ENCODE measurements around the gene UBN2. TPM values are rescaled to one million over a fixed set of nuclear protein-coding genes. Genes with fewer than 3 reads are reported as not detected.

UBN2 gene
- polyA plus RNA-seq (1.8 to 3.0 TPM (median 2.4 TPM) in 3 replicates), polyA minus RNA-seq (2.1 to 8.3 TPM (median 5.5 TPM) in 3 replicates)
- polyA plus RNA-seq (2011; ENCODE audit: low read depth), result 13.7 TPM
- polyA plus RNA-seq (2011; cell fraction: cytosol; rRNA removed), result 0.88 and 1.6 TPM in 2 replicates
- 6.3 and 7.6 TPM in 2 replicates for polyA plus RNA-seq (2011; cell fraction: nucleus; rRNA removed)
- polyA plus RNA-seq (2012; ENCODE audit: low replicate concordance), result 1.3 and 4.2 TPM in 2 replicates
- polyA minus RNA-seq (2011; cell fraction: cytosol; rRNA and poly(A)+ RNA removed), result 3.1 TPM
- polyA minus RNA-seq (2011; cell fraction: nucleus; rRNA and poly(A)+ RNA removed), result 6.6 and 13.8 TPM in 2 replicates

GRCh38 chr7:139230774-139231512 lies at the start of gene UBN2:
TSS of gene UBN2 (plus strand) at chr7:139231237. CDS start at chr7:139231485, 248 bp downstream.
- Histone ChIP-seq H3K9me1 (ENCODE audit: control insufficient read depth, extremely low read depth, insufficient read depth, low read length) (no peaks in the 10 kb centered on the region), H3K27me3 (ENCODE audit: control insufficient read depth, extremely low read depth, insufficient read depth, low read length) (no peaks in the 10 kb centered on the region), H3K9me3 (ENCODE audit: control insufficient read depth, low read depth, low read length) (no peaks in the 10 kb centered on the region), H3K4me2 (ENCODE audit: control insufficient read depth, extremely low read depth, insufficient read depth, low read depth, low read length) (peak within 1 kb of the TSS; percentile 94), H3K27ac (ENCODE audit: control insufficient read depth, insufficient read depth, low read length) (peak within 1 kb of the TSS; percentile 90), H4K20me1 (ENCODE audit: control insufficient read depth, extremely low read depth, insufficient read depth, low read length) (no peaks in the 10 kb centered on the region), H3K79me2 (ENCODE audit: control insufficient read depth, insufficient read depth, low read length) (peaks cover 17% of the 10 kb centered on the region), H3K36me3 (ENCODE audit: control insufficient read depth in 2 of 2, extremely low read depth in 1 of 2, insufficient read depth in 2 of 2, low read length in 2 of 2) (no peaks in the 10 kb centered on the region), H3K4me1 (ENCODE audit: control insufficient read depth, extremely low read depth, insufficient read depth, low read length) (peaks cover 11% of the 10 kb centered on the region), H2AFZ (ENCODE audit: control insufficient read depth, low read length) (peak within 1 kb of the TSS; percentile 99), H3K4me3 (ENCODE audit: control insufficient read depth in 2 of 3, extremely low read depth in 1 of 3, insufficient read depth in 2 of 3, low read depth in 1 of 3, low read length in 3 of 3) (peak within 1 kb of the TSS; percentile 89 to 96 (median 93)), H3K9ac (ENCODE audit: control insufficient read depth, extremely low read depth, insufficient read depth, low read length) (peak within 1 kb of the TSS; percentile 94)
- no peak for TF ChIP-seq EZH2 (IDR thresholded peaks at IDR 0.05; ENCODE audit: low read length)
- TF ChIP-seq, protein P1, sequence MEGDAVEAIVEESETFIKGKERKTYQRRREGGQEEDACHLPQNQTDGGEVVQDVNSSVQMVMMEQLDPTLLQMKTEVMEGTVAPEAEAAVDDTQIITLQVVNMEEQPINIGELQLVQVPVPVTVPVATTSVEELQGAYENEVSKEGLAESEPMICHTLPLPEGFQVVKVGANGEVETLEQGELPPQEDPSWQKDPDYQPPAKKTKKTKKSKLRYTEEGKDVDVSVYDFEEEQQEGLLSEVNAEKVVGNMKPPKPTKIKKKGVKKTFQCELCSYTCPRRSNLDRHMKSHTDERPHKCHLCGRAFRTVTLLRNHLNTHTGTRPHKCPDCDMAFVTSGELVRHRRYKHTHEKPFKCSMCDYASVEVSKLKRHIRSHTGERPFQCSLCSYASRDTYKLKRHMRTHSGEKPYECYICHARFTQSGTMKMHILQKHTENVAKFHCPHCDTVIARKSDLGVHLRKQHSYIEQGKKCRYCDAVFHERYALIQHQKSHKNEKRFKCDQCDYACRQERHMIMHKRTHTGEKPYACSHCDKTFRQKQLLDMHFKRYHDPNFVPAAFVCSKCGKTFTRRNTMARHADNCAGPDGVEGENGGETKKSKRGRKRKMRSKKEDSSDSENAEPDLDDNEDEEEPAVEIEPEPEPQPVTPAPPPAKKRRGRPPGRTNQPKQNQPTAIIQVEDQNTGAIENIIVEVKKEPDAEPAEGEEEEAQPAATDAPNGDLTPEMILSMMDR (optimal IDR thresholded peaks at IDR 0.05 in 1 of 3, IDR thresholded peaks at IDR 0.05 in 1 of 3, conservative IDR thresholded peaks at IDR 0.05 in 1 of 3; ENCODE audit: extremely low read depth in 1 of 3, insufficient read depth in 2 of 3, low read length in 3 of 3), result no peak
- dilution Hi-C loops (cut with MboI; ENCODE audit: extremely low pct_ligation_motif_present, low sequenced_read_pairs), result no loop called here
- FAIRE-seq (peak; percentile 84), DNase-seq (ENCODE audit: low read depth, low spot score) (peak; percentile 76)

DNA sequence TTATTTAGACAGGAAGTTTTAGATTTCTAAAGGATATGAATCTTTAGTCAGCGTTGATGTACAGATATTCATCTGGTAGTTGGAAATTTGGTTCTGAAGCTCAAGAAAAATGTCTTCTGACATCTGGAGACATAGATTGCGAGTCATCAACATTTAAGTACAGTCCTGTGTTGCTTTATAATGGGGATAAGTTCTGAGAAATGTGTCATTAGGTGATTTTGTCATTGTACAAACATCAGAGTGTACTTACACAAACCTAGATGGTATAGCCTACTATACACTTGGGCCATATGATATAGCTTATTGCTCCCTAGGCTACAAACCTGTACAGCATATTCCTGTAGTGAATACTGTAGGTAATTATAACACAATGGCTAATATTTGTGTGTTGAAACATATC lies 49.6 kb upstream of the UBN2 start:
- no peaks in the 10 kb centered on the region for H3K27me3 ChIP-seq (ENCODE audit: control insufficient read depth, extremely low read depth, insufficient read depth, low read length)
- H3K9me3 ChIP-seq (ENCODE audit: control insufficient read depth, low read depth, low read length), result no peaks in the 10 kb centered on the region
- no peak overlapping the region for H2AFZ ChIP-seq (ENCODE audit: control insufficient read depth, low read length)
- no peaks in the 10 kb centered on the region for H3K79me2 ChIP-seq (ENCODE audit: control insufficient read depth, insufficient read depth, low read length)
- H3K4me3 ChIP-seq (ENCODE audit: control insufficient read depth in 2 of 3, extremely low read depth in 1 of 3, insufficient read depth in 2 of 3, low read depth in 1 of 3, low read length in 3 of 3), result no peak overlapping the region
- no peaks in the 10 kb centered on the region for H3K4me1 ChIP-seq (ENCODE audit: control insufficient read depth, extremely low read depth, insufficient read depth, low read length)
- H3K4me2 ChIP-seq (ENCODE audit: control insufficient read depth, extremely low read depth, insufficient read depth, low read depth, low read length), result no peak overlapping the region
- no peaks in the 10 kb centered on the region for H3K9me1 ChIP-seq (ENCODE audit: control insufficient read depth, extremely low read depth, insufficient read depth, low read length)
- H3K36me3 ChIP-seq (ENCODE audit: control insufficient read depth in 2 of 2, extremely low read depth in 1 of 2, insufficient read depth in 2 of 2, low read length in 2 of 2), result no peaks in the 10 kb centered on the region
- H3K27ac ChIP-seq (ENCODE audit: control insufficient read depth, insufficient read depth, low read length), result no peak overlapping the region
- DNase-seq (ENCODE audit: low read depth, low spot score) (no peak), FAIRE-seq (no peak)
- no peak overlapping the region for H3K9ac ChIP-seq (ENCODE audit: control insufficient read depth, extremely low read depth, insufficient read depth, low read length)
- TF ChIP-seq, protein P1 (optimal IDR thresholded peaks at IDR 0.05 in 1 of 3, IDR thresholded peaks at IDR 0.05 in 1 of 3, conservative IDR thresholded peaks at IDR 0.05 in 1 of 3; ENCODE audit: extremely low read depth in 1 of 3, insufficient read depth in 2 of 3, low read length in 3 of 3), result no peak
- TF ChIP-seq EZH2 (IDR thresholded peaks at IDR 0.05; ENCODE audit: low read length), result no peak
- dilution Hi-C loops (cut with MboI; ENCODE audit: extremely low pct_ligation_motif_present, low sequenced_read_pairs), result no loop called here
- no peaks in the 10 kb centered on the region for H4K20me1 ChIP-seq (ENCODE audit: control insufficient read depth, extremely low read depth, insufficient read depth, low read length)

All from keratinocyte (primary cell).